Peyer's patch (tissue), 4 donors: ENCODE results near the gene NBAS.

Experiments
- POLR2A ChIP-seq, 2 donors: fragments of 450-650 bp; IDR thresholded peaks; one replicate each; pipeline ENCODE4 v1.5.1; 2017; ENCODE audit warnings: antibody characterized with exemption in 2 of 2, mild to moderate bottlenecking in 2 of 2, moderate library complexity in 2 of 2
- TF ChIP-seq, protein P1 (sequence below), 6 experiments: fragments of 450-650 bp in 4 of 6; fragments of 200-600 bp in 2 of 6; sonication (generic) in 1 of 6; IDR thresholded peaks; one replicate each; pipeline ENCODE4 v1.5.1; 2017 to 2019; ENCODE audit warnings: antibody characterized with exemption in 6 of 6, mild to moderate bottlenecking in 3 of 6, moderate library complexity in 1 of 6

DNA sequence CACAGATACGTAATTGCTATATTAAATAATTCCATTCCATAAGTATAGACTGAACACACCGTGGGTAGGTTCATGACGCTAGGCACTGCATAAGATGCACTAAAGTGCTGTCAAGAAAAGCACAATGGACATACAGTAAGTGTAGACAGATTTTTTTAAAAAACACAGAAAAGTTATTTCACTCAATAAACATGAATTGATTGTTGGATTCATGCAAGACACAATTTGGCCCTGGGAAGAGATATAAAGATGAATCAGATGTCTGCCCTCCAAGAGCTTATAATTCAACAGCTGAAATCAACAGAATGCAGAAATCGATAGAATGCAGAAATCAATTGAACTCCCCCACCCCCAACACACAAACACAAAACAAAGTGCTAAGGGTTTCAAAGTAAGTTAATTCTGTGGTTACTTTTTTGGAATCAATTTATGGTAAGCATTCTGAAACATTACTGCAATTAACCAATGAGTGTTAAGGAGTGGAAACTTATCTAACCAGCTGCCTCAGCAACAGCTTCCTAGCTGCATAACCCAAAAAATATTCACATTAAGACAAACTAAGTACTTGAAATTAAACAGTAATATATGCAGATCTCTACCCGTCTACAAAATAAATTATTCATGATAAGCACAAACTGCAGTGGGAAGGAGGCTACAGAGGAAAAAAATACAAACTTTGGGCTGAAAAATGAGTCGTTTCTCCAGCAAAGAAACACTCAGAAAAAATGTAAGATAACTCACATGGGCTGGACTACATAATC, 1.6 kb downstream of the NBAS start:
- TF ChIP-seq, protein P1, sequence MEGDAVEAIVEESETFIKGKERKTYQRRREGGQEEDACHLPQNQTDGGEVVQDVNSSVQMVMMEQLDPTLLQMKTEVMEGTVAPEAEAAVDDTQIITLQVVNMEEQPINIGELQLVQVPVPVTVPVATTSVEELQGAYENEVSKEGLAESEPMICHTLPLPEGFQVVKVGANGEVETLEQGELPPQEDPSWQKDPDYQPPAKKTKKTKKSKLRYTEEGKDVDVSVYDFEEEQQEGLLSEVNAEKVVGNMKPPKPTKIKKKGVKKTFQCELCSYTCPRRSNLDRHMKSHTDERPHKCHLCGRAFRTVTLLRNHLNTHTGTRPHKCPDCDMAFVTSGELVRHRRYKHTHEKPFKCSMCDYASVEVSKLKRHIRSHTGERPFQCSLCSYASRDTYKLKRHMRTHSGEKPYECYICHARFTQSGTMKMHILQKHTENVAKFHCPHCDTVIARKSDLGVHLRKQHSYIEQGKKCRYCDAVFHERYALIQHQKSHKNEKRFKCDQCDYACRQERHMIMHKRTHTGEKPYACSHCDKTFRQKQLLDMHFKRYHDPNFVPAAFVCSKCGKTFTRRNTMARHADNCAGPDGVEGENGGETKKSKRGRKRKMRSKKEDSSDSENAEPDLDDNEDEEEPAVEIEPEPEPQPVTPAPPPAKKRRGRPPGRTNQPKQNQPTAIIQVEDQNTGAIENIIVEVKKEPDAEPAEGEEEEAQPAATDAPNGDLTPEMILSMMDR (IDR thresholded peaks at IDR 0.05) = no peak
- TF ChIP-seq POLR2A (IDR thresholded peaks at IDR 0.05) = no peak
